Breast epithelium (tissue), 3 donors: ENCODE data around the gene PDK4.

Experiments used
- POLR2A ChIP-seq: fragments of 450-650 bp; IDR thresholded peaks from one replicate; pipeline ENCODE4 v1.6.1; 2016; ENCODE audit warnings: antibody characterized with exemption, mild to moderate bottlenecking, moderate library complexity
- POLR2AphosphoS5 ChIP-seq, 3 donors: sonication (generic); formaldehyde crosslinking; IDR thresholded peaks; one replicate each; pipeline ENCODE4 v1.6.1; 2017; ENCODE audit warnings: antibody characterized with exemption in 3 of 3
- TF ChIP-seq, protein P1 (sequence below), 3 donors: fragments of 450-650 bp; IDR thresholded peaks; one replicate each; pipeline ENCODE4 v1.5.1; 2016 to 2017; ENCODE audit warnings: antibody characterized with exemption in 3 of 3, mild to moderate bottlenecking in 3 of 3, moderate library complexity in 3 of 3

DNA sequence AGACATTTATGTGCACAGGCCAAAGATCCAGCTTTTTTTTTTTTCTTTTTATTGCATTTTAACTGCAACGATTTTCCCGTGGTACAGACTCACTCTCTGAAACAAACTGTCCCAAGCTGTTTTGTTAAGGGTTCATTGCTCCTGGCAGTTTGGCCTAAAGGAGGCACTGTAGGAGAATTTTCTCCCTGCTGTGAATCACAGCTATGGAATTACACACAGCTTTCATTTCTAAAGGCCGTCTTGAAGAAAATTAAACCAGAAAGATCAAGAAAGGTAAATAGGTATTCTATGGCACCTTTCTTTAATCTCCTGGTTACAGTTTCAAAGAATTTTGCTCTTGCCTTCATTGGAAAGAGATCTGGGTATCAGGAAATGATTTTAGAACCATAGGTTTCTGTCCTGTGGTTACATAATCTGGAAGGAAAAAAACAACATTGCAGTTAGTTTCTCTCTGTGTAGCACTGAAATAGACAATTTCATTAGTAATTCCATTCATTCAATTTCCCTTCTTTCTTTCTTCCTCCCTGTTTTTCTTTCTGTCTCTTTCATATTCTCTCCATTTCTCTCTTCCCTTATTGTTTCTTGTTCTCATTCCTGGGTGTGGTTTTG, 51.2 kb downstream of the PDK4 start:
- TF ChIP-seq, protein P1, sequence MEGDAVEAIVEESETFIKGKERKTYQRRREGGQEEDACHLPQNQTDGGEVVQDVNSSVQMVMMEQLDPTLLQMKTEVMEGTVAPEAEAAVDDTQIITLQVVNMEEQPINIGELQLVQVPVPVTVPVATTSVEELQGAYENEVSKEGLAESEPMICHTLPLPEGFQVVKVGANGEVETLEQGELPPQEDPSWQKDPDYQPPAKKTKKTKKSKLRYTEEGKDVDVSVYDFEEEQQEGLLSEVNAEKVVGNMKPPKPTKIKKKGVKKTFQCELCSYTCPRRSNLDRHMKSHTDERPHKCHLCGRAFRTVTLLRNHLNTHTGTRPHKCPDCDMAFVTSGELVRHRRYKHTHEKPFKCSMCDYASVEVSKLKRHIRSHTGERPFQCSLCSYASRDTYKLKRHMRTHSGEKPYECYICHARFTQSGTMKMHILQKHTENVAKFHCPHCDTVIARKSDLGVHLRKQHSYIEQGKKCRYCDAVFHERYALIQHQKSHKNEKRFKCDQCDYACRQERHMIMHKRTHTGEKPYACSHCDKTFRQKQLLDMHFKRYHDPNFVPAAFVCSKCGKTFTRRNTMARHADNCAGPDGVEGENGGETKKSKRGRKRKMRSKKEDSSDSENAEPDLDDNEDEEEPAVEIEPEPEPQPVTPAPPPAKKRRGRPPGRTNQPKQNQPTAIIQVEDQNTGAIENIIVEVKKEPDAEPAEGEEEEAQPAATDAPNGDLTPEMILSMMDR (IDR thresholded peaks at IDR 0.05) = peak; percentile 36 to 78 (median 68)
- no peak for TF ChIP-seq POLR2A
- peak in 1 of 3 donors; percentile 54 for TF ChIP-seq POLR2AphosphoS5 (IDR thresholded peaks at IDR 0.05)
